A673 (cell line): ENCODE results near the gene FGFR3. TPM values are rescaled to one million over a fixed set of nuclear protein-coding genes. Genes with fewer than 3 reads are reported as not detected.

ENCODE experiments used
- BruUV-seq: library from RNA; stranded (reverse); fragments of 400-500 nt; replicated peaks from 2 replicates; lab custom pipeline; 2021; lab: Mats Ljungman, UMichigan
- CTCF ChIA-PET: fragments of 300-600 bp; sonication (Branson Sonifier 250); formaldehyde crosslinking; loops from one replicate; lab custom pipeline; 2022; ENCODE audit warnings: antibody characterized with exemption; lab: Charles Lee
- POLR2A ChIA-PET: fragments of 300-600 bp; sonication (Branson Sonifier 250); formaldehyde crosslinking; loops from one replicate; lab custom pipeline; 2022; ENCODE audit warnings: antibody characterized with exemption; ENCODE audit not compliant: low non-redundant PET; lab: Charles Lee
- DNase-seq: peaks from one replicate; pipeline ENCODE4 v3.0.0-alpha.2; 2015; ENCODE audit warnings: low spot score
- H3K27ac ChIP-seq: fragments of 200-600 bp; sonication (generic); 2 replicates; pipeline ENCODE4 v1.5.1; 2016; ENCODE audit warnings: mixed run types, low read depth, mild to moderate bottlenecking, mixed read lengths, antibody characterized with exemption, low read length; ENCODE audit not compliant: poor library complexity, severe bottlenecking
- H3K27me3 ChIP-seq: fragments of 200-600 bp; sonication (generic); replicated peaks from 2 replicates; pipeline ENCODE4 v1.6.1; 2017; ENCODE audit warnings: mixed run types, low read depth, mild to moderate bottlenecking, mixed read lengths, antibody characterized with exemption, low read length; ENCODE audit not compliant: insufficient read depth, poor library complexity
- H3K36me3 ChIP-seq: fragments of 200-600 bp; sonication (generic); 2 replicates; pipeline ENCODE4 v1.6.1; 2016; ENCODE audit warnings: mixed run types, mild to moderate bottlenecking, mixed read lengths, antibody characterized with exemption, low read length; ENCODE audit not compliant: insufficient read depth, poor library complexity, severe bottlenecking
- H3K4me1 ChIP-seq: fragments of 200-600 bp; sonication (generic); 2 replicates; pipeline ENCODE4 v1.6.1; 2017; ENCODE audit warnings: mixed run types, mild to moderate bottlenecking, mixed read lengths, antibody characterized with exemption, low read length; ENCODE audit not compliant: insufficient read depth, poor library complexity, severe bottlenecking
- H3K4me3 ChIP-seq: fragments of 200-600 bp; sonication (generic); 2 replicates; pipeline ENCODE4 v1.5.1; 2016; ENCODE audit warnings: low read depth, mixed run types, mild to moderate bottlenecking, mixed read lengths, low read length; ENCODE audit not compliant: poor library complexity, severe bottlenecking
- H3K9me3 ChIP-seq: fragments of 200-600 bp; sonication (generic); 2 replicates; pipeline ENCODE4 v1.6.1; 2016; ENCODE audit warnings: mixed run types, low read depth, mild to moderate bottlenecking, mixed read lengths, antibody characterized with exemption, low read length; ENCODE audit not compliant: poor library complexity, severe bottlenecking
- CTCF ChIP-seq: fragments of 300-800, 200-600 bp; sonication (generic); conservative IDR thresholded peaks from 2 replicates; pipeline ENCODE4 v1.5.1; 2017; ENCODE audit warnings: low read depth, mild to moderate bottlenecking, antibody characterized with exemption, low read length, moderate library complexity, mixed read lengths
- EZH2 ChIP-seq: fragments of 200-600 bp; sonication (generic); IDR thresholded peaks from 2 replicates; pipeline ENCODE4 v1.6.1; 2017; ENCODE audit warnings: borderline replicate concordance, low read depth, mild to moderate bottlenecking, mixed read lengths, antibody characterized with exemption, low read length; ENCODE audit not compliant: poor library complexity, severe bottlenecking
- intact Hi-C: fragments of 100-400 bp; cut with micrococcal nuclease; formaldehyde crosslinking; loops from one replicate; pipeline ENCODE4 v1.10.0; 2022; ENCODE audit not compliant: unreplicated experiment
- total RNA-seq: library from RNA; stranded (reverse); gene quantifications from 2 replicates; pipeline ENCODE4 v1.2.3, GENCODE V29; 2021

The FGFR3 gene
- total RNA-seq, 1 experiment from 2014 or later, result 5.5 TPM

- BruUV-seq, result TSS peak; percentile 33
- CTCF ChIA-PET, result no interaction called here
- POLR2A ChIA-PET, result no interaction called here
Measured at GRCh38 chr4:1744552-1744951, 48.5 kb upstream of the FGFR3 start.

GRCh38 chr4:1745165-1745564 lies 47.9 kb upstream of the FGFR3 start:
- no peak for DNase-seq
- Histone ChIP-seq H3K36me3 (peaks cover 42% of the 10 kb centered on the region), H3K27me3 (no peaks in the 10 kb centered on the region), H3K4me1 (no peaks in the 10 kb centered on the region), H3K4me3 (no peak overlapping the region), H3K27ac (no peak overlapping the region), H3K9me3 (no peaks in the 10 kb centered on the region)
- ChIA-PET POLR2A (no interaction called here), CTCF (no interaction called here)
- intact Hi-C loops, result loop anchor here (5.0 kb wide), 3 partner anchors 152 to 442 kb away; no protein-coding TSS in a partner anchor
- no TSS peak for BruUV-seq
- no peak for TF ChIP-seq CTCF
- TF ChIP-seq EZH2, result no peak

More at GRCh38 chr4:1744552-1744951, 48.5 kb upstream of the FGFR3 start:
- H3K36me3 ChIP-seq, result peaks cover 48% of the 10 kb centered on the region
- no peaks in the 10 kb centered on the region for H3K9me3 ChIP-seq
- no peak overlapping the region for H3K4me3 ChIP-seq
- no peaks in the 10 kb centered on the region for H3K4me1 ChIP-seq
- DNase-seq, result no peak
- no peak overlapping the region for H3K27ac ChIP-seq
- TF ChIP-seq CTCF, result no peak
- TF ChIP-seq EZH2, result no peak
- H3K27me3 ChIP-seq, result no peaks in the 10 kb centered on the region
- intact Hi-C loops, result no loop called here

GRCh38 chr4:1745697-1746096 lies 47.4 kb upstream of the FGFR3 start:
- H3K4me3 ChIP-seq, result no peak overlapping the region
- CTCF ChIA-PET, result no interaction called here
- peaks cover 37% of the 10 kb centered on the region for H3K36me3 ChIP-seq
- no peak for DNase-seq
- H3K9me3 ChIP-seq, result no peaks in the 10 kb centered on the region
- POLR2A ChIA-PET, result no interaction called here
- no peaks in the 10 kb centered on the region for H3K27me3 ChIP-seq
- TF ChIP-seq EZH2, result no peak
- no peak for TF ChIP-seq CTCF
- no peak overlapping the region for H3K27ac ChIP-seq
- BruUV-seq, result no TSS peak
- H3K4me1 ChIP-seq, result no peaks in the 10 kb centered on the region
- intact Hi-C loops, result loop anchor here (1.0 to 5.0 kb wide), 4 partner anchors 65 to 442 kb away; no protein-coding TSS in a partner anchor
